ENCODE data around the gene TTBK2. TPM values are rescaled to one million over a fixed set of nuclear protein-coding genes. Genes with fewer than 3 reads are reported as not detected.

Gene TTBK2
- polyA plus RNA-seq, 3 donors = 3.7 to 9.0 (median 5.7) TPM

DNA sequence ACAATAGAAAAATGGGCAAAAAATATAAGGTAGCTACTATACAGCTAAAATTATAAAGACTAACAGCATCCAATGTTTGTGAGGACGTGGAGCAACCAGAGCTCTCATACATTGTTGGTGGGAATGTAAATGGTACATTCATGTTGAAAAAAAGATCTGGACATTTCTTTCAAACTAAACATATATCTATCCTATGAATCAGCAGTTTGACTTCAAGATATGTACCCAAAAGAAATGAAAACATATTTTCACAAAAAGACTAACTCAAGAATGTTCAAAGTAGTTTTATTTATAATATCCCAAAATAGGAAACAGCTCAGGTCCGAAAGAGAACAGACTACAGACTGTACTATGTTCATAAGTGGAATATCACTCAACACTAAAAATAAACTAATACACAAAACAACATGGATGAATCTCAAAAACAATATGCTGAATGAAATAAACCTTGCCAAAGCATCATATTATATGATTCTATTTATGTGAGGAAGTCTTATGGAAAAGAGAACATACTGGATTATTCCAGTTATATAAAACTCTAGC, 8.8 kb upstream of the TTBK2 start:
- Histone ChIP-seq H3K9ac (ENCODE audit: insufficient read depth, low read length, poor library complexity, severe bottlenecking) (no peak overlapping the region), H3K4me2 (replicated peaks; ENCODE audit: extremely low read depth, low read length, poor library complexity, severe bottlenecking) (no peak overlapping the region), H3K9me3 (replicated peaks in 1 of 2; ENCODE audit: control insufficient read depth in 1 of 2, insufficient read depth in 1 of 2, low read length in 2 of 2) (no peaks in the 10 kb centered on the region), H3K79me2 (ENCODE audit: insufficient read depth, low read length) (no peaks in the 10 kb centered on the region), H3K36me3 (replicated peaks in 1 of 2; ENCODE audit: control insufficient read depth in 1 of 2, insufficient read depth in 2 of 2, low read length in 2 of 2) (no peaks in the 10 kb centered on the region), H4K20me1 (ENCODE audit: insufficient read depth, low read length) (no peaks in the 10 kb centered on the region), H3K4me1 (ENCODE audit: control insufficient read depth in 1 of 2, insufficient read depth in 2 of 2, low read length in 2 of 2) (no peaks in the 10 kb centered on the region), H3K27me3 (ENCODE audit: control insufficient read depth in 2 of 2, insufficient read depth in 2 of 2, low read length in 2 of 2) (no peaks in the 10 kb centered on the region), H3K27ac (ENCODE audit: low read depth in 1 of 2, low read length in 2 of 2) (no peak overlapping the region), H2AFZ (ENCODE audit: insufficient read depth, low read depth, low read length, poor library complexity, severe bottlenecking) (no peak overlapping the region), H3K4me3 (replicated peaks in 1 of 3; ENCODE audit: low read depth in 2 of 3, low read length in 3 of 3) (no peak overlapping the region)
- no peak for DNase-seq
- H3K9me3 Mint-ChIP-seq = no peaks in the 10 kb centered on the region
- peaks cover 0 to 2% (median 1%) of the 10 kb centered on the region in 3 donors for H3K27me3 Mint-ChIP-seq (ENCODE audit: low read depth in 3 of 3)
- TF ChIP-seq, protein P1, sequence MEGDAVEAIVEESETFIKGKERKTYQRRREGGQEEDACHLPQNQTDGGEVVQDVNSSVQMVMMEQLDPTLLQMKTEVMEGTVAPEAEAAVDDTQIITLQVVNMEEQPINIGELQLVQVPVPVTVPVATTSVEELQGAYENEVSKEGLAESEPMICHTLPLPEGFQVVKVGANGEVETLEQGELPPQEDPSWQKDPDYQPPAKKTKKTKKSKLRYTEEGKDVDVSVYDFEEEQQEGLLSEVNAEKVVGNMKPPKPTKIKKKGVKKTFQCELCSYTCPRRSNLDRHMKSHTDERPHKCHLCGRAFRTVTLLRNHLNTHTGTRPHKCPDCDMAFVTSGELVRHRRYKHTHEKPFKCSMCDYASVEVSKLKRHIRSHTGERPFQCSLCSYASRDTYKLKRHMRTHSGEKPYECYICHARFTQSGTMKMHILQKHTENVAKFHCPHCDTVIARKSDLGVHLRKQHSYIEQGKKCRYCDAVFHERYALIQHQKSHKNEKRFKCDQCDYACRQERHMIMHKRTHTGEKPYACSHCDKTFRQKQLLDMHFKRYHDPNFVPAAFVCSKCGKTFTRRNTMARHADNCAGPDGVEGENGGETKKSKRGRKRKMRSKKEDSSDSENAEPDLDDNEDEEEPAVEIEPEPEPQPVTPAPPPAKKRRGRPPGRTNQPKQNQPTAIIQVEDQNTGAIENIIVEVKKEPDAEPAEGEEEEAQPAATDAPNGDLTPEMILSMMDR (IDR thresholded peaks at IDR 0.05) = no peak
- no peaks in the 10 kb centered on the region for H3K36me3 Mint-ChIP-seq
- no peaks in the 10 kb centered on the region for H3K4me1 Mint-ChIP-seq
- no peak overlapping the region for H3K27ac Mint-ChIP-seq
- H3K4me3 Mint-ChIP-seq = no peak overlapping the region
- WGBS (ENCODE audit: insufficient coverage) = no CpG with 5 or more reads among the region's 2 CpGs
- intact Hi-C loops (cut with micrococcal nuclease) = loop anchor here (5.0 to 10.0 kb wide), 3 partner anchors 195 to 435 kb away; partner anchors contain the start of genes CDAN1 (in 1 of the 2), SNAP23 (in 1 of the 2) and ZNF106 (in 1 of the 2)

DNA sequence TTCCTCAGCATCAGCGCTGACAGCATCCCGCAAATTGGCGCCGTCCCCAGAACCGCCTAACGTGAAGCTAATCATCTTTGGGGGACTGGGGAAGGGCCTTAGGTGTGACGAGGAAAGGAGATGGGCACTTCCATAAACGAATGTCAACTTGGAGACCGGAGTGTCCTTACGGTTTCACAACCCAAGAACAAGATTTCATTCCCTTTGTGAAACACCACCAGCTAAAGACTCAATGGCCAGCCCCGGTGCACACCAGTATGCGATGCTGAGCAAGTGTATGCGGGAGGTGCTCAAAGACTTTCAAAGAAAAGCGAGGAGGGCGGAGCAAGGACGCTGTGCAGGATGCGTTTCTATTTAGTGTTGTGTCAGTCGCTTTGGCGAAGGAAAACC, 759 bp upstream of the TTBK2 start:
- DNase-seq = peak in 2 of 3 donors; percentile 10 to 24
- Mint-ChIP-seq H3K4me3 (peak overlapping the region; percentile 96 to 98), H3K27me3 (ENCODE audit: low read depth in 3 of 3) (peaks cover 2 to 7% (median 3%) of the 10 kb centered on the region in 3 donors), H3K36me3 (no peaks in the 10 kb centered on the region), H3K4me1 (peaks cover 34% of the 10 kb centered on the region), H3K27ac (peak overlapping the region in 4 of 7 donors; percentile 60 to 96 (median 88)), H3K9me3 (no peaks in the 10 kb centered on the region)
- peaks cover 43% of the 10 kb centered on the region for H3K79me2 ChIP-seq (ENCODE audit: insufficient read depth, low read length)
- H3K9me3 ChIP-seq (replicated peaks in 1 of 2; ENCODE audit: control insufficient read depth in 1 of 2, insufficient read depth in 1 of 2, low read length in 2 of 2) = no peaks in the 10 kb centered on the region
- intact Hi-C loops (cut with micrococcal nuclease) = loop anchor here (5.0 to 10.0 kb wide), 4 partner anchors 184 to 429 kb away; partner anchors contain the start of genes CDAN1 (in 2 of the 2), ZNF106 (in 2 of the 2) and SNAP23 (in 1 of the 2)
- H2AFZ ChIP-seq (ENCODE audit: insufficient read depth, low read depth, low read length, poor library complexity, severe bottlenecking) = peak overlapping the region; percentile 88
- WGBS (ENCODE audit: insufficient coverage) = no CpG with 5 or more reads among the region's 19 CpGs
- peak overlapping the region; percentile 99 for H3K4me2 ChIP-seq (replicated peaks; ENCODE audit: extremely low read depth, low read length, poor library complexity, severe bottlenecking)
- TF ChIP-seq, protein P1 (IDR thresholded peaks at IDR 0.05) = no peak
- no peaks in the 10 kb centered on the region for H3K27me3 ChIP-seq (ENCODE audit: control insufficient read depth in 2 of 2, insufficient read depth in 2 of 2, low read length in 2 of 2)
- H4K20me1 ChIP-seq (ENCODE audit: insufficient read depth, low read length) = no peaks in the 10 kb centered on the region
- peak overlapping the region in 1 of 2 donors; percentile 85 for H3K27ac ChIP-seq (ENCODE audit: low read depth in 1 of 2, low read length in 2 of 2)
- no peaks in the 10 kb centered on the region for H3K36me3 ChIP-seq (replicated peaks in 1 of 2; ENCODE audit: control insufficient read depth in 1 of 2, insufficient read depth in 2 of 2, low read length in 2 of 2)
- H3K4me3 ChIP-seq (replicated peaks in 1 of 3; ENCODE audit: low read depth in 2 of 3, low read length in 3 of 3) = peak overlapping the region; percentile 69 to 88 (median 81)
- H3K9ac ChIP-seq (ENCODE audit: insufficient read depth, low read length, poor library complexity, severe bottlenecking) = peak overlapping the region; percentile 80
- peaks cover 22 to 42% of the 10 kb centered on the region in 2 donors for H3K4me1 ChIP-seq (ENCODE audit: control insufficient read depth in 1 of 2, insufficient read depth in 2 of 2, low read length in 2 of 2)
